ENCODE measurements around the gene SSBP1. TPM values are rescaled to one million over a fixed set of nuclear protein-coding genes. Genes with fewer than 3 reads are reported as not detected.

The SSBP1 gene
- polyA plus RNA-seq, 3 donors: 66.9 to 197 (median 184) TPM

DNA sequence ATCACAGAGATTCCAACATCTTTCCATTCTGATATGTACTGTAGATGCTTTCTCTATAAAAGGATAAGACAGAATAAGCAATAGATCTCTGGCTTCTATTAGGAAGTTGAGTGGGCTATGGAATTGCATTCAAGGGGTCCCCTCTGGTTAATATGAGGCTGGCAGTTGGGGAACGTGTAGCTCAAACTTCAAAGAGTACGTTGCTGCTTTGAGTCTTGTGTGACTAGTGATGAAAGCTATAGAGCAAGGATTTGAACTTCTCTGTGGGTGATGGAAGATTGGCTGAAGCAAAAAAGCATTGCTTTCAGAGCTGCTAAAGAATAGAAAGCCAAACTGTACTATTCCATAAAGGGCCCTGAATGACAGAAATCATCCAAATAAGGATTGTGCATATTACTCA, 23.6 kb upstream of the SSBP1 start:
- Histone ChIP-seq H3K4me2 (replicated peaks; ENCODE audit: extremely low read depth, low read length, poor library complexity, severe bottlenecking) (no peak overlapping the region), H4K20me1 (ENCODE audit: insufficient read depth, low read length) (no peaks in the 10 kb centered on the region), H3K27me3 (ENCODE audit: control insufficient read depth in 2 of 2, insufficient read depth in 2 of 2, low read length in 2 of 2) (no peaks in the 10 kb centered on the region), H2AFZ (ENCODE audit: insufficient read depth, low read depth, low read length, poor library complexity, severe bottlenecking) (no peak overlapping the region), H3K36me3 (replicated peaks in 1 of 2; ENCODE audit: control insufficient read depth in 1 of 2, insufficient read depth in 2 of 2, low read length in 2 of 2) (no peaks in the 10 kb centered on the region), H3K4me1 (ENCODE audit: control insufficient read depth in 1 of 2, insufficient read depth in 2 of 2, low read length in 2 of 2) (no peaks in the 10 kb centered on the region), H3K9me3 (replicated peaks in 1 of 2; ENCODE audit: control insufficient read depth in 1 of 2, insufficient read depth in 1 of 2, low read length in 2 of 2) (no peaks in the 10 kb centered on the region), H3K4me3 (replicated peaks in 1 of 3; ENCODE audit: low read depth in 2 of 3, low read length in 3 of 3) (no peak overlapping the region), H3K27ac (ENCODE audit: low read depth in 1 of 2, low read length in 2 of 2) (no peak overlapping the region), H3K79me2 (ENCODE audit: insufficient read depth, low read length) (no peaks in the 10 kb centered on the region), H3K9ac (ENCODE audit: insufficient read depth, low read length, poor library complexity, severe bottlenecking) (no peak overlapping the region)
- intact Hi-C loops (cut with micrococcal nuclease): no loop called here
- Mint-ChIP-seq H3K27ac (no peak overlapping the region), H3K4me3 (no peak overlapping the region), H3K4me1 (no peaks in the 10 kb centered on the region), H3K36me3 (no peaks in the 10 kb centered on the region), H3K9me3 (no peaks in the 10 kb centered on the region), H3K27me3 (ENCODE audit: low read depth in 3 of 3) (peaks cover 0 to 2% (median 1%) of the 10 kb centered on the region in 3 donors)
- TF ChIP-seq, protein P1, sequence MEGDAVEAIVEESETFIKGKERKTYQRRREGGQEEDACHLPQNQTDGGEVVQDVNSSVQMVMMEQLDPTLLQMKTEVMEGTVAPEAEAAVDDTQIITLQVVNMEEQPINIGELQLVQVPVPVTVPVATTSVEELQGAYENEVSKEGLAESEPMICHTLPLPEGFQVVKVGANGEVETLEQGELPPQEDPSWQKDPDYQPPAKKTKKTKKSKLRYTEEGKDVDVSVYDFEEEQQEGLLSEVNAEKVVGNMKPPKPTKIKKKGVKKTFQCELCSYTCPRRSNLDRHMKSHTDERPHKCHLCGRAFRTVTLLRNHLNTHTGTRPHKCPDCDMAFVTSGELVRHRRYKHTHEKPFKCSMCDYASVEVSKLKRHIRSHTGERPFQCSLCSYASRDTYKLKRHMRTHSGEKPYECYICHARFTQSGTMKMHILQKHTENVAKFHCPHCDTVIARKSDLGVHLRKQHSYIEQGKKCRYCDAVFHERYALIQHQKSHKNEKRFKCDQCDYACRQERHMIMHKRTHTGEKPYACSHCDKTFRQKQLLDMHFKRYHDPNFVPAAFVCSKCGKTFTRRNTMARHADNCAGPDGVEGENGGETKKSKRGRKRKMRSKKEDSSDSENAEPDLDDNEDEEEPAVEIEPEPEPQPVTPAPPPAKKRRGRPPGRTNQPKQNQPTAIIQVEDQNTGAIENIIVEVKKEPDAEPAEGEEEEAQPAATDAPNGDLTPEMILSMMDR (IDR thresholded peaks at IDR 0.05): no peak
- no peak for DNase-seq
- WGBS (ENCODE audit: insufficient coverage): no CpG with 5 or more reads among the region's 2 CpGs

DNA sequence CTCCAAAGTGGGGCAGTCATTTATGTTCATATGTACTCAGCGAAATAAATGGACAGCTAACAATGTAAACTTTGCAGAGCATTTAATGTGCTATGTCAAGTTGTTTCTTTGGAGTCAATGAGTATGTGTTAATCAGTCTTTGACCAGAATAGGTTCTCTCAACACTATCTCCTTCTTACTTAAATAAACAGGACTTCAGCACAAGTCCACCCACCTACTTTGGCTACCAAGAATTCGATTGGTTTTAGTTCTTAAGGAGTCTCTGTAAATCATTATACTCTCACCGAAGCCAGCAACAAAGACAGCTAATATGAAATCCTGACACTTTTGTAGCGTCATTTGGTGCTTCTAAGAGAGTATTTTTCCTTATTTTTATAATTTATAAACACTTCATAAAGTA, 23.1 kb upstream of the SSBP1 start:
- Histone ChIP-seq H3K4me1 (ENCODE audit: control insufficient read depth in 1 of 2, insufficient read depth in 2 of 2, low read length in 2 of 2) (no peaks in the 10 kb centered on the region), H3K36me3 (replicated peaks in 1 of 2; ENCODE audit: control insufficient read depth in 1 of 2, insufficient read depth in 2 of 2, low read length in 2 of 2) (no peaks in the 10 kb centered on the region), H3K27ac (ENCODE audit: low read depth in 1 of 2, low read length in 2 of 2) (no peak overlapping the region), H3K4me3 (replicated peaks in 1 of 3; ENCODE audit: low read depth in 2 of 3, low read length in 3 of 3) (no peak overlapping the region), H3K27me3 (ENCODE audit: control insufficient read depth in 2 of 2, insufficient read depth in 2 of 2, low read length in 2 of 2) (no peaks in the 10 kb centered on the region), H3K4me2 (replicated peaks; ENCODE audit: extremely low read depth, low read length, poor library complexity, severe bottlenecking) (no peak overlapping the region), H3K9ac (ENCODE audit: insufficient read depth, low read length, poor library complexity, severe bottlenecking) (no peak overlapping the region), H4K20me1 (ENCODE audit: insufficient read depth, low read length) (no peaks in the 10 kb centered on the region), H3K79me2 (ENCODE audit: insufficient read depth, low read length) (no peaks in the 10 kb centered on the region), H3K9me3 (replicated peaks in 1 of 2; ENCODE audit: control insufficient read depth in 1 of 2, insufficient read depth in 1 of 2, low read length in 2 of 2) (no peaks in the 10 kb centered on the region), H2AFZ (ENCODE audit: insufficient read depth, low read depth, low read length, poor library complexity, severe bottlenecking) (no peak overlapping the region)
- Mint-ChIP-seq H3K27me3 (ENCODE audit: low read depth in 3 of 3) (peaks cover 0 to 2% (median 1%) of the 10 kb centered on the region in 3 donors), H3K27ac (no peak overlapping the region), H3K4me1 (no peaks in the 10 kb centered on the region), H3K36me3 (no peaks in the 10 kb centered on the region), H3K9me3 (no peaks in the 10 kb centered on the region), H3K4me3 (no peak overlapping the region)
- no peak for DNase-seq
- intact Hi-C loops (cut with micrococcal nuclease): no loop called here
- TF ChIP-seq, protein P1 (IDR thresholded peaks at IDR 0.05): no peak
- no CpG with 5 or more reads among the region's 4 CpGs for WGBS (ENCODE audit: insufficient coverage)

Data from CD14-positive monocyte (primary cell).